AG10803 (cell line): Measurements from ENCODE around the gene ANO10.
A peak's percentile ranks its signal among the peaks of the same experiment; 100 is the strongest.

Experiments
- DNase-seq: peaks from one replicate; pipeline ENCODE4 v3.0.0; 2010; ENCODE audit warnings: low read depth
- H3K4me3 ChIP-seq: 2 replicates; pipeline ENCODE4 v1.5.1; 2011; ENCODE audit warnings: mild to moderate bottlenecking, low read length, control low read depth
- TF ChIP-seq, protein P1 (sequence below): conservative IDR thresholded peaks from 2 replicates; pipeline ENCODE4 v1.5.1; 2011; ENCODE audit warnings: mild to moderate bottlenecking, low read length, control low read depth, inconsistent platforms

Gene ANO10

DNA sequence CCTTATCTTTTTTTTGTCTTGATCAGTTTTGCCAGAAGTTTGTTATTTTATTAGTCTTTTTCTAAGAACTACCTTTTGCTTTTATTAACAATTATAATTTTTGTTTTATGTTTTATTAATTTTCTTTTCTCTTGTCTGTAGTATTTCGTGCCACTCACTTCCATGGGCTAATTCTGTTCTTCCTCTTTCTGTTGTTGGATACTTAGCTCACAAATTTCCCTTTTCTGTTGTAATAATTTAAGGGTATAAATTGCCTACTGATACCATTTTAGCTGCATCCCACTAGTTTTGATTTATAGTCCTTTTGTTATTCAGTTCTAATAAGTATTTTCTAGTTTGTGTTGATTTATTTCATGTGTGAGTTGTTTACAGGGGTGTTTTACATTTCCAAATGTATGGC lies 286.8 kb downstream of the ANO10 start:
- H3K4me3 ChIP-seq, result no peak overlapping the region
- no peak for DNase-seq
- TF ChIP-seq, protein P1, sequence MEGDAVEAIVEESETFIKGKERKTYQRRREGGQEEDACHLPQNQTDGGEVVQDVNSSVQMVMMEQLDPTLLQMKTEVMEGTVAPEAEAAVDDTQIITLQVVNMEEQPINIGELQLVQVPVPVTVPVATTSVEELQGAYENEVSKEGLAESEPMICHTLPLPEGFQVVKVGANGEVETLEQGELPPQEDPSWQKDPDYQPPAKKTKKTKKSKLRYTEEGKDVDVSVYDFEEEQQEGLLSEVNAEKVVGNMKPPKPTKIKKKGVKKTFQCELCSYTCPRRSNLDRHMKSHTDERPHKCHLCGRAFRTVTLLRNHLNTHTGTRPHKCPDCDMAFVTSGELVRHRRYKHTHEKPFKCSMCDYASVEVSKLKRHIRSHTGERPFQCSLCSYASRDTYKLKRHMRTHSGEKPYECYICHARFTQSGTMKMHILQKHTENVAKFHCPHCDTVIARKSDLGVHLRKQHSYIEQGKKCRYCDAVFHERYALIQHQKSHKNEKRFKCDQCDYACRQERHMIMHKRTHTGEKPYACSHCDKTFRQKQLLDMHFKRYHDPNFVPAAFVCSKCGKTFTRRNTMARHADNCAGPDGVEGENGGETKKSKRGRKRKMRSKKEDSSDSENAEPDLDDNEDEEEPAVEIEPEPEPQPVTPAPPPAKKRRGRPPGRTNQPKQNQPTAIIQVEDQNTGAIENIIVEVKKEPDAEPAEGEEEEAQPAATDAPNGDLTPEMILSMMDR, result no peak

DNA sequence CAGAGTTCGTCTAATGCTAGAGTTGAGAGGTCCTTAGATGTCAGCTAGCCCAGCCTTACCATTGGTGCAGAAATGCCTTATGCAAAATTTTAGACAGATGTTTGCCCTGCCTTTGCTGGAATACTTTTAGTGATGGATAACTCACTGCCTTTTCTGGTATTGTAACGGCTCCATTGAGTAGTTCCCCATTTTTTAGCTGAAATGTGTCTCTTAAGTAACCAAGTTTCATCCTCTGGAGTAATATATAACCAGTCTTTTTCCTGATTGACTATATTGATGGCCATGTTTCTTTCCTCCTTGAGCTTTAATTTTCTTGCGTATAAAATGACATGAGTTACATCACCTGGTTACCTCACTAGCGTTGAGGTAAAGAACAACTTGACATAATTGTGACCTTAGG lies 290.4 kb downstream of the ANO10 start:
- no peak overlapping the region for H3K4me3 ChIP-seq
- TF ChIP-seq, protein P1, result no peak
- no peak for DNase-seq

DNA sequence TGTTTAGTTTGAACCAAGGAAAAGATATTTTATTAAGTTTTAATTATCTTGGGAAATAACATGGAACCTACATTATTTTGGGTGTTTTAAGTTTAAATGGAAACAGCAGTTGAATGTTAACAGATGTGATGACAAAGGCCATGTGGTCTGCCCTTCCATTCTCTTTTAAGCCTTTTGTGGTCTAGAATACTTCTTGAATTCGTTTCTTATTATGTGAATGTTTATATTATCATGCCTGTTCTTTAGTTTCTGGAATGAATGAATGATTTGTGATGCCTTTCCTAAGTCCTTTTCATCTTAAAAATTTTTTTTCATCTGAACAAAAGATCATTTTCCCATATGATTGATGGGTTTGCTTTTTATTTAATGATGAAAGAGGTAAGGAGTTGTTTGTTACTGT lies 290.8 kb downstream of the ANO10 start:
- TF ChIP-seq, protein P1, result no peak
- DNase-seq, result peak; percentile 43
- no peak overlapping the region for H3K4me3 ChIP-seq

DNA sequence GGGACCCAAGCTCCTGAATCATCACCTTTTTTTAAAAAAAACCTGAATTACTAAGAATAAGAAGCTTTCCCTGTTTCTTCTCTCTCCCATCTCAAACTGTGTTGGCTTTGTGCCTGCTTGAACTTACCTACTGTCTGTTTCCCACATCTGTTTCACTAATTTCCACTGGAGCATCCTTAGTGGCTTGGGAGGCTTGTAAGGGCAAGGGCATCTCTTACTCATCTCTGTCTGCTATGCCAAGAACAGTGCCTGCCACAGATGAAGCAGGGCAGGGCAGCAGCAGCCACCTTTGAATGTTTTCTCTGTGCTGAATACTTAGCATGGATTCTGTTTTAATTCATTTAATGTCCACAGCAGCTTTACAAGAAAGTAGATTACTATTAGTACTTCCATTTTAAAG lies 293.2 kb downstream of the ANO10 start:
- DNase-seq, result no peak
- TF ChIP-seq, protein P1, result no peak
- H3K4me3 ChIP-seq, result no peak overlapping the region

DNA sequence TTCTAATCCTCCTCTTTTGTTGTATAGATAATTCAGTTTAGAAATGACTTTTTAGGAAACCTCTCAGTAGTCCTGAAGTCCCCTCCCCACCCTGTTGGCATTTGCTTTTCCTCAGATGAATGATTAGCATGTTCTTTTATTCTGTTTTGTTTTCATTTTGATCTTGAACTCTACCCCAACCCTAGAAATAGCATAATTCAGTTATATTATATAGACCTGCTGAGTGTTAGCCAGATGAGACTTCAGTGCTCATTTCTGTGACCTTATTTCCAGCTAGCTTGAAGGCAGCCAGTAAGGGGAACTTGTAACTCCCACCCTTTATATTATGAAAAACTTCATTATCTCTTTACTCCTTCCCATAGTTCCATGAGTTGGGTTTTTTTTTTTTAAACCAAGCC lies 294.2 kb downstream of the ANO10 start:
- H3K4me3 ChIP-seq, result no peak overlapping the region
- DNase-seq, result no peak
- TF ChIP-seq, protein P1, result no peak

DNA sequence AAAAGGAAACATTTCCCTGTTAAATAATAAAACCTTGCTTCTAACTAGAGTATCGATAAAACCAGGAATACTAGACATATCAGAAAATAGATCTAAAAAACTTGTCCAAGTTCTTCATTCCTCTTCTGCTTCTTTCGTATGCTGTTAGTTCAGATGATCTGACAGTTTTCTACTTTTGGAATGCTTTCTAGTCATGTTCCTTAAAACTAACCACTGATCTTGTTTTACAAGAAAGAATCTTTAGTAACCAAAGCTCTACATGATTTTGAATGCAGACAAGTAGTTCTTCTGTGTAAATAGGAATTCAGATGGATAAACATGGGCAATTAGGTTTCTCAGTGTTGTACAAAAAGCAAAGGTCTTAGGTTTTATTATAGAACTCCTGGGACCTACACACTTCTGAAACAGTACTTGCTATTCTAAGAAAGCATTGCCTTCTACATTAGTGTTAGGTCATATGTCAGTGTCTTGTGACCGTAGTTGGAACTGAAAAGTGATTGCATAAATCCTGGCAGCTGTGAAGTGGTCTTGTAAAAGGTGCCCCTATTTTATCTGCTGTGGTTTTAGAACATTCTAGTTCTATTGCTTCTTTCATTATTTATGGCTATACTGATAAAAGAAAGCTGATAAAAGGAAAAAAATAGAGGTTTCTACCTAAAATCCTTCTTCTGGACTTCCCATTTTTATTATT lies 294.8 kb downstream of the ANO10 start:
- TF ChIP-seq, protein P1, result no peak
- DNase-seq, result no peak
- no peak overlapping the region for H3K4me3 ChIP-seq

DNA sequence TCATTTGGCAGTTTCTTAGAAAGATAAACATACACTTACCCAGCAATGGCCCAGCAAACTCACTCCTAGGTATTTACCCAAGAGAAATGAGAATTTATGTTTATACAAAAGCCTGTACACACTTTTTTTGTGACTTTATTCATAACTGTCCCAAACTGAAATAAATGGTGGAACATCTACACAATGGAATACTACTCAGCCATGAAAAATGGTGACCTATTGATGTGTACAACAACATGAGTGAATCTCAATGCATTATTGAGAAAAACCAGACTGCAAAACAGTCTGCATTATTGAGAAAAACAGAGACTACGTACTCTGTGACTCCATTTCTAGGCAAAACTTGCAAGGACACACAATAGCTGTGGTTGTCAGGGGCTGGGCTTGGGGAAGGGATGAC lies 298.3 kb downstream of the ANO10 start:
- no peak overlapping the region for H3K4me3 ChIP-seq
- DNase-seq, result no peak
- TF ChIP-seq, protein P1, result no peak
